Measurements from ENCODE around the gene GALNT8. TPM values are rescaled to one million over a fixed set of nuclear protein-coding genes. Genes with fewer than 3 reads are reported as not detected.

Gene GALNT8, protein sequence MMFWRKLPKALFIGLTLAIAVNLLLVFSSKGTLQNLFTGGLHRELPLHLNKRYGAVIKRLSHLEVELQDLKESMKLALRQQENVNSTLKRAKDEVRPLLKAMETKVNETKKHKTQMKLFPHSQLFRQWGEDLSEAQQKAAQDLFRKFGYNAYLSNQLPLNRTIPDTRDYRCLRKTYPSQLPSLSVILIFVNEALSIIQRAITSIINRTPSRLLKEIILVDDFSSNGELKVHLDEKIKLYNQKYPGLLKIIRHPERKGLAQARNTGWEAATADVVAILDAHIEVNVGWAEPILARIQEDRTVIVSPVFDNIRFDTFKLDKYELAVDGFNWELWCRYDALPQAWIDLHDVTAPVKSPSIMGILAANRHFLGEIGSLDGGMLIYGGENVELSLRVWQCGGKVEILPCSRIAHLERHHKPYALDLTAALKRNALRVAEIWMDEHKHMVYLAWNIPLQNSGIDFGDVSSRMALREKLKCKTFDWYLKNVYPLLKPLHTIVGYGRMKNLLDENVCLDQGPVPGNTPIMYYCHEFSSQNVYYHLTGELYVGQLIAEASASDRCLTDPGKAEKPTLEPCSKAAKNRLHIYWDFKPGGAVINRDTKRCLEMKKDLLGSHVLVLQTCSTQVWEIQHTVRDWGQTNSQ
- 0.16 and 0.21 TPM in 2 replicates for total RNA-seq
- long read RNA-seq: 0 reads

DNA sequence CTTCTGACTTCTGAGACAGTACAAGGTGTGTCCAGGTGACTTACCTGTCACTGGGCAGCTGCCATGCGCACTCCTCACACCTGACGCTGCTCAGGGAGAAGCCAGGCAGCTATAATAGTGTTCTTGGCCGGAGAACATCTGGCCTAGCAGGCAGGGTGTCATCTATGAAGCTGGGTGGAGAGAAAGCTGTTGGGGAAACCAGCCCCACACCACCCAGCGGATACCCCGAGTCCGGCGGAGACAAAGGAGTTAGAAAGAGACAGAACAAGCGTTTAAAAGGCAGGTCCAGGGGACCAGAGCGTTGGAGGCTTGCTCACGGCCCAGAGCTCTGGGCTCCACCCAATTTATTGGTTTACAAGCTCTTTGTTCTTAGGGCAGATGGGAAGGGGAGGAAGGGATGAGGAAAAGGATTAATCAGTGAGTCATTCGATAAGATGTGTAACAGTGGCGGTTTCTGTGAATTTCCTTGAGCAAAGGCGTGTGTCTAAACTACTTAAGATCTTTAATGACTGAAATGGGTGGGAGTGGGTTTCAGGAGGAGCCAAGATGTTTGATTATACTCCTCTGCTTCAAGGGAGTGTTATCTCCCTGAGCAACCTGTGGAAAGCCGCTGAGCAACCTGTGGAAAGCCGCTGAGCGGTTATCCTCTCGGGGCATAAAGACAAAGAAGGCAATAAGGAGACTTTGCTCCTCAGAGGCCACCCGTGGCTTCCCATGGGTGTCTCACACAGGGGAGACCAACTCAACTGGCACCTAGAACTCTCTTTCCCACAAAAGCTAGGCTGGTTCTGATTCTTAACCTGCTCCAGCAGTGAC lies at the start of gene GALNT8:
TSS of gene GALNT8 (plus strand) at position 580 of the 816 bp plus-strand sequence. CDS start 278 bp downstream, outside the sequence.
- no peak within 1 kb of the TSS for H3K27ac Mint-ChIP-seq (ENCODE audit: unreplicated experiment)

DNA sequence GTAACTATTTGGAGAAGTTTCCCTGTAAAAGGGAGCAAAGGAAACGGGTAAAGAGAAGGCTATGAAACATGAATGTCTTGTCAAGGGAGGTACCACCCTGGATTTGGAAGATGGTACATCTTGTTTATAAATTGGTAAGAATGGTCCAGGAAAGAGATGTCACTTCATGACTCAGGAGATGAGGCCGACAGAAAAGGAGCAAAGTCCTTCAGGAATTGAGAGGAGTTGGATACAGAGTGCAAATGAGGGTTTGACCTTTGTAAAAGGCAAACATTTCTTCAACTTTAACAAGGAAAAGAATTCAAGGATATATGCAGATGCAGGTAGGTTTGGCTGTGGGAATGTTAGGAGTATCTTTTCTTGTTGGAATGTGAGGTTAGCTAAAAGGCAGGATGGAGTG lies 40.5 kb upstream of the GALNT8 start:
- TF ChIP-seq, protein P1, sequence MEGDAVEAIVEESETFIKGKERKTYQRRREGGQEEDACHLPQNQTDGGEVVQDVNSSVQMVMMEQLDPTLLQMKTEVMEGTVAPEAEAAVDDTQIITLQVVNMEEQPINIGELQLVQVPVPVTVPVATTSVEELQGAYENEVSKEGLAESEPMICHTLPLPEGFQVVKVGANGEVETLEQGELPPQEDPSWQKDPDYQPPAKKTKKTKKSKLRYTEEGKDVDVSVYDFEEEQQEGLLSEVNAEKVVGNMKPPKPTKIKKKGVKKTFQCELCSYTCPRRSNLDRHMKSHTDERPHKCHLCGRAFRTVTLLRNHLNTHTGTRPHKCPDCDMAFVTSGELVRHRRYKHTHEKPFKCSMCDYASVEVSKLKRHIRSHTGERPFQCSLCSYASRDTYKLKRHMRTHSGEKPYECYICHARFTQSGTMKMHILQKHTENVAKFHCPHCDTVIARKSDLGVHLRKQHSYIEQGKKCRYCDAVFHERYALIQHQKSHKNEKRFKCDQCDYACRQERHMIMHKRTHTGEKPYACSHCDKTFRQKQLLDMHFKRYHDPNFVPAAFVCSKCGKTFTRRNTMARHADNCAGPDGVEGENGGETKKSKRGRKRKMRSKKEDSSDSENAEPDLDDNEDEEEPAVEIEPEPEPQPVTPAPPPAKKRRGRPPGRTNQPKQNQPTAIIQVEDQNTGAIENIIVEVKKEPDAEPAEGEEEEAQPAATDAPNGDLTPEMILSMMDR (IDR thresholded peaks at IDR 0.05): no peak
- Mint-ChIP-seq H3K36me3 (ENCODE audit: unreplicated experiment) (peaks cover 26% of the 10 kb centered on the region), H3K4me1 (ENCODE audit: unreplicated experiment) (no peaks in the 10 kb centered on the region), H3K27ac (ENCODE audit: unreplicated experiment) (no peak overlapping the region), H3K27me3 (ENCODE audit: unreplicated experiment) (no peaks in the 10 kb centered on the region), H3K9me3 (ENCODE audit: unreplicated experiment) (peaks cover 17% of the 10 kb centered on the region), H3K4me3 (ENCODE audit: unreplicated experiment) (no peak overlapping the region)
- no peak for DNase-seq (ENCODE audit: extremely low spot score, unreplicated experiment)

More for the DNA sequence above, at the start of gene GALNT8:
- Mint-ChIP-seq H3K4me3 (ENCODE audit: unreplicated experiment) (no peak within 1 kb of the TSS), H3K27me3 (ENCODE audit: unreplicated experiment) (peaks cover 25% of the 10 kb centered on the region), H3K4me1 (ENCODE audit: unreplicated experiment) (no peaks in the 10 kb centered on the region), H3K36me3 (ENCODE audit: unreplicated experiment) (no peaks in the 10 kb centered on the region), H3K9me3 (ENCODE audit: unreplicated experiment) (no peaks in the 10 kb centered on the region)
- no peak for DNase-seq (ENCODE audit: extremely low spot score, unreplicated experiment)
- TF ChIP-seq, protein P1 (IDR thresholded peaks at IDR 0.05): no peak

DNA sequence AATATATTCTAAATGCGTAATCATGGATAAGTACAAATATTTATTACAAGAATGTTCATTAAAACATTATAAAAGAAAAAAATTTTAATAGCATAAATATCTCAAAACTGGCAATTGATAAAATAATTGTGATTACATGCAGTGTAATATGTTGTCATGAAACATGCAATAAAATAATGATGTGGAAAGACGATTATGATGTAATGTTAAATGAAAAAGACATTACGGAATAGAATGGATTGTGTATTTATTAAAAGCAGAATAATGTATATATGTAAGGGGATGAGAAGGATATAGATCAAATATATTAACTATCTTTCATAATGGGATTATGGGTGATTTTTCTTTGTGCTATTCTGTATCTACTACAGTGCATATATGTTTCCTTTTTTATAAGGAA lies 38.5 kb upstream of the GALNT8 start:
- H3K36me3 Mint-ChIP-seq (ENCODE audit: unreplicated experiment): peaks cover 37% of the 10 kb centered on the region
- no peak for DNase-seq (ENCODE audit: extremely low spot score, unreplicated experiment)
- no peaks in the 10 kb centered on the region for H3K9me3 Mint-ChIP-seq (ENCODE audit: unreplicated experiment)
- no peaks in the 10 kb centered on the region for H3K4me1 Mint-ChIP-seq (ENCODE audit: unreplicated experiment)
- no peak overlapping the region for H3K27ac Mint-ChIP-seq (ENCODE audit: unreplicated experiment)
- H3K4me3 Mint-ChIP-seq (ENCODE audit: unreplicated experiment): no peak overlapping the region
- H3K27me3 Mint-ChIP-seq (ENCODE audit: unreplicated experiment): no peaks in the 10 kb centered on the region
- TF ChIP-seq, protein P1 (IDR thresholded peaks at IDR 0.05): no peak

DNA sequence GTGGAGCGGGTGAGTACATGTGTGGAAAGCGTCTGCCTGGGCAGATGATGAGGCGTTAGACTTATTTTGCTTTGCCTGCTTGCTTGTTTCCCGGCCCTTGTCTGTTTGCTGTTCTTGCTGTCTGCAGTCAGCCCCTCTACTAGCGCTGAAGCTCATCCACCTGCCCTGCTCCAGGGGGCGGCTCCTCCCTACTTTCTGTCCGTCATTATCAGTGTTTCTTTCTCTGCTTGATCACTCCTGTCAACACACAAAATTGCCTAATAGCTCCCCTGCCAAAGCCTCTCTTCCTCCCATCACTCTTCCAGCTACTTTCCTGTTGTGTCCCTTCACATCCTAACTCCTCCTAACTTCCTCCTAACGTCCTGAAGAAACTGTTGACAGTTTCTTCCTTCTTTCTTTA lies 34.9 kb upstream of the GALNT8 start:
- H3K27ac Mint-ChIP-seq (ENCODE audit: unreplicated experiment): no peak overlapping the region
- no peak overlapping the region for H3K4me3 Mint-ChIP-seq (ENCODE audit: unreplicated experiment)
- peaks cover 37% of the 10 kb centered on the region for H3K36me3 Mint-ChIP-seq (ENCODE audit: unreplicated experiment)
- no peaks in the 10 kb centered on the region for H3K27me3 Mint-ChIP-seq (ENCODE audit: unreplicated experiment)
- no peaks in the 10 kb centered on the region for H3K4me1 Mint-ChIP-seq (ENCODE audit: unreplicated experiment)
- no peak for DNase-seq (ENCODE audit: extremely low spot score, unreplicated experiment)
- TF ChIP-seq, protein P1 (IDR thresholded peaks at IDR 0.05): no peak
- no peaks in the 10 kb centered on the region for H3K9me3 Mint-ChIP-seq (ENCODE audit: unreplicated experiment)

Measured in osteocyte (in vitro differentiated cells).